ENCODE measurements around the gene KRT7. TPM values are rescaled to one million over a fixed set of nuclear protein-coding genes. Genes with fewer than 3 reads are reported as not detected.

Gene KRT7
- total RNA-seq (2014; rRNA removed; shearing (Covaris generic)): 31.9 and 37.9 TPM in 2 replicates

DNA sequence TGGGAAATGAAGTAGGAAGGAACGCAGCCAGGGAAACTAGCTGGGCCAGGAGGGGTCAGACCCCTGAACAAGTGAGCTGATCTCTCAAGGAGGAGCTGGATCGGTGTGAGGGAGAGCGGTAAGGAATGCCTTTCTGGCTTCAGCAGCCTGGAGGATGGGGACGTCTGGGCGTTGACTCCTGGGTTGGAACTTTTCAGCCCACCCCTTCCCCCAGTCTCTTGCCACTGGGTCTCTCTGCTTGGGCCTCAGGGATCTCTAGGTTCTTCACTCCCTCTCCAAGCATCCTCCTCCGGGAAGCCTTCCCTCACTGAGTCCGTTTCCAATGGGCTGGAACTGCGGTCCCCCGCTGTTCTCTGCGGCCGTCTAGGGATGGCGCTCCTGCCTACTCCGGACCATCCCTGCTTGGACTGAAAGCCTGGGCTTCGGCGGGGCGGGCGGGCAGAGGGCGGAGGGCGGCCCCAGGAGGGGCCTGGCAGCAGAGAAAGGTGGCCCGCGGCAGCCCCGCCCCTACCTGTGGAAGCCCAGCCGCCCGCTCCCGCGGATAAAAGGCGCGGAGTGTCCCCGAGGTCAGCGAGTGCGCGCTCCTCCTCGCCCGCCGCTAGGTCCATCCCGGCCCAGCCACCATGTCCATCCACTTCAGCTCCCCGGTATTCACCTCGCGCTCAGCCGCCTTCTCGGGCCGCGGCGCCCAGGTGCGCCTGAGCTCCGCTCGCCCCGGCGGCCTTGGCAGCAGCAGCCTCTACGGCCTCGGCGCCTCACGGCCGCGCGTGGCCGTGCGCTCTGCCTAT, at the start of gene KRT7:
KRT7 (plus strand) TSS at position 570 of the 788 bp plus-strand sequence; CDS start at position 624, 54 bp downstream.

DNA sequence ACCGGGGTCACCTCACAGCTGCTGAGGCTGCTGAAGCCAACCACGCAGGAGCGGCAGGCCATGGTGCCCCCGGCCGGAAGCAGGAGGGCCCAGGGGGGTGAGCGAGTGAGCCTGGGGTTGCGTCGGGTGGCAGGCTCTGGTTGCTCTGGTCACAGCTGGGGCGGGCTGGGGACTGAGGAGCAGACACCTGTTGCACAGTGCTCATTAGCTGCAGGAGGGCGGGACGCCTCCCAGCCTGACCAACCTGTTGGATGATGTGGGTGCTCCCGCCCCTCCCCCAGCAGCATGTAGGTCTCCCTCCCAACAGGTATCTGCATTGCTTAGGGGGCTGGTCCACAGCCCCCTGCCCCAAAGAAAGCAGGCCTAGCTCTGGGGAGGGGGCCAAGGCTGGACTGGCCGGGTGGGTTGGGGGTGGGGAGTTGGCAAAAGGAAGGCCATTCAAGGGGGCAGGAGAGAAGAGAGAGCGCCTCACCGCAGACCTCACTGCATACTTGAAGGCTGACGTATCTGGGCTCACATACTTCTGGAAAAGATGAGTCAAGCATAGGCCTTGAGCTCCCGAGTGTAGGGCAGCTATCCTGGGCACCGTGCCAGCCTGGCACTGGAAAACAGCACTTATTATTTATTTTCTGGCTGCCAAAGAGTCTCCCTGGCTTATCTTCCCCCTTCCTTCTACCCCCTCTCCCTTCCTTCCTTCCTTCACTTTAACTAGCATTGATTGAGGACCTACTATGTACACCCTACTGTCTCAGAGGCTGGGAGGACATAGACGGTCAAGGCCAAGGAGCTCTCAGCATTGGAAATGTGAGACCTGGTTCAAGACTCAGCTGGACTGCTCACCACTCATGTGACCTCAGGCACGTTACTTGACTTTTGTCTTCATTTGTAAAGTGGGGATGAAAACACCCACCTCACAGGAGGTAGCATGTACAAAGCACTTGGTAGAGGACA, 40.9 kb upstream of the KRT7 start, which contains the start of gene KRT80:
KRT80 (minus strand) TSS at position 174 of the 951 bp plus-strand sequence; CDS start at position 62, 112 bp downstream.

DNA sequence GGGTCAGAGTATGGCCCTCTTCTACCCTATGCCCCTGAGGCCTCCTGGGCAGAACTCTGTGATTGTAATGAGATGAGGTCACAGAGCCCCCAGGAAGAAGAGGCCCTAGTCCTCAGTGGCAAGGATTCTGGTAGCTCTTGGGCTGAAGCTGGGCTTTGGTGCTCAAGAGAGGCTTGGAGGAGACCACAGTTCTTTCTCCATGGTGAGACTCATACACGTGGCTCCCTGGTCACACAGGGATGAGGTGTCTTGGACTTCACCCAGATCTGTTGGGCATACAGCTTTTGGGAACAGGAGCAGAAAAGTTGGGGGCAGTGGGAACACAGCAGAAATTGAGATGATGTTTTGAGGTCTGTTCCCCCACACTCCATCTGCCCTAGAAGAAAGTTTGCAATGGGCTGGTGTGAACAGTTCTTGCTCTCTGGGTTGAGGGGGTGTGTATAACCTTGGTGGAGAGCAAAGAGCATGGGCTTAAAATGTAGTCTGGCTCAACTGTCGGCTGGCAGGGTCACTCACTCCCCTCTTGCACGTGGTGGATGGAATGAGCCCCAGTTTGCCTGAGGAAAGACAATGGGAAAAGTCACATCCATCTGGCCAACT, 41.6 kb downstream of the KRT7 start, which contains the start of gene KRT86:
KRT86 (plus strand) TSS at position 125 of the 600 bp plus-strand sequence. CDS start 27,272 bp downstream, outside the sequence.

DNA sequence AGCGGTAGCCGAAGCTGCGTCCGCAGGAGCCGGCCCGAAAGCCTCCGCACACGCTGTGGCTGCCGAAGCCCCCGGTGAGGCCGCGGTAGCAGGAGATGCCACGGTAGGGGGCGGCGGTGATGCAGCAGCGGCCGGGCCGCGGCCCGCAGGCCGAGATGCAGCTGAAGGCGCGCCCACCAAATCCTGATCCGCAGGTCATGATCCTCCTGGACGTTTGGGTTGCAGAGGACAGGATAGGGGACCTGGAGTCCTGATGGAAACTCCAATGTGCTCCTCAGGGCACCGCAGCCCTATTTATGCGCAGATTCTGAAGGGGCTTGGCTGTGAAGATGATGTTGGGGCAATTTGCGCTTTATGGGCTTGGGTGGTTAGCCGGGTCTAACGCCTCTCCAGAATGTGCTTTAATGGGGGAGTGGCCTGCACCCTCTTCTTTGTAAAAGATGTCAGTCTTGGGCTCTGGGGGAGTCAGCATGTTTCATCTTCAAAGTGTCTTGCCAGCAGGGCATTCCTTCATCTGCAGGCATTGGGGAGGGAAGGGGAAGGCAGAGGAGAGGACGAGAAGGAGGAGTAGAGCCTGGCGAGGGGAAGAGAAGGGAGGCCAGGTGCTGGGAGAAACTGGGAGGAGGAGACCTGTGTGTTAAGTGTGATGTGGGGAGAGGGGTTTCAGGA, 58.4 kb downstream of the KRT7 start, which contains the start of gene KRT81:
KRT81 (minus strand) TSS at position 268 of the 669 bp plus-strand sequence; CDS start at position 199, 69 bp downstream.

Other genes starting within 250 kb of the KRT7 start
- gene TAMALIN, start 226.3 kb upstream of the KRT7 start, total RNA-seq (2014; rRNA removed; shearing (Covaris generic)): 2.8 and 4.0 TPM in 2 replicates
- gene NR4A1, start 181.8 kb upstream of the KRT7 start, total RNA-seq (2014; rRNA removed; shearing (Covaris generic)): 79.1 and 101 TPM in 2 replicates
- gene ATG101, start 163.3 kb upstream of the KRT7 start, total RNA-seq (2014; rRNA removed; shearing (Covaris generic)): 199 and 233 TPM in 2 replicates
- gene SMIM41, start 153.5 kb upstream of the KRT7 start, total RNA-seq (2014; rRNA removed; shearing (Covaris generic)): 0.58 and 0.72 TPM in 2 replicates
- gene KRT80, start 41.2 kb upstream of the KRT7 start, total RNA-seq (2014; rRNA removed; shearing (Covaris generic)): 40.8 and 49.9 TPM in 2 replicates
- gene KRT86, start 41.4 kb downstream of the KRT7 start, total RNA-seq (2014; rRNA removed; shearing (Covaris generic)): 3.0 and 4.7 TPM in 2 replicates
- 129 and 158 TPM in 2 replicates for gene KRT81, start 58.3 kb downstream of the KRT7 start, total RNA-seq (2014; rRNA removed; shearing (Covaris generic))
- gene KRT83, start 88.2 kb downstream of the KRT7 start, total RNA-seq (2014; rRNA removed; shearing (Covaris generic)): 0.08 and 0.19 TPM in 2 replicates
- not detected in 2 replicates for gene KRT85, start 134.2 kb downstream of the KRT7 start, total RNA-seq (2014; rRNA removed; shearing (Covaris generic))
- not detected in 2 replicates for gene KRT84, start 152.4 kb downstream of the KRT7 start, total RNA-seq (2014; rRNA removed; shearing (Covaris generic))
- gene KRT82, start 173.1 kb downstream of the KRT7 start, total RNA-seq (2014; rRNA removed; shearing (Covaris generic)): not detected in 2 replicates
- gene KRT75, start 201.1 kb downstream of the KRT7 start, total RNA-seq (2014; rRNA removed; shearing (Covaris generic)): 0.19 TPM in 1 of 2 replicates, not detected in the other
- gene KRT6B, start 218.9 kb downstream of the KRT7 start, total RNA-seq (2014; rRNA removed; shearing (Covaris generic)): 1.2 and 2.0 TPM in 2 replicates
- gene KRT6C, start 240.6 kb downstream of the KRT7 start, total RNA-seq (2014; rRNA removed; shearing (Covaris generic)): not detected in 2 replicates